Fibroblast of skin of right quadriceps (primary cell): ENCODE results near the gene BBIP1.

Source experiments
- DNase-seq: peaks from one replicate; pipeline ENCODE4 v3.0.0-alpha.2; 2013

The BBIP1 gene, protein sequence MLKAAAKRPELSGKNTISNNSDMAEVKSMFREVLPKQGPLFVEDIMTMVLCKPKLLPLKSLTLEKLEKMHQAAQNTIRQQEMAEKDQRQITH

DNA sequence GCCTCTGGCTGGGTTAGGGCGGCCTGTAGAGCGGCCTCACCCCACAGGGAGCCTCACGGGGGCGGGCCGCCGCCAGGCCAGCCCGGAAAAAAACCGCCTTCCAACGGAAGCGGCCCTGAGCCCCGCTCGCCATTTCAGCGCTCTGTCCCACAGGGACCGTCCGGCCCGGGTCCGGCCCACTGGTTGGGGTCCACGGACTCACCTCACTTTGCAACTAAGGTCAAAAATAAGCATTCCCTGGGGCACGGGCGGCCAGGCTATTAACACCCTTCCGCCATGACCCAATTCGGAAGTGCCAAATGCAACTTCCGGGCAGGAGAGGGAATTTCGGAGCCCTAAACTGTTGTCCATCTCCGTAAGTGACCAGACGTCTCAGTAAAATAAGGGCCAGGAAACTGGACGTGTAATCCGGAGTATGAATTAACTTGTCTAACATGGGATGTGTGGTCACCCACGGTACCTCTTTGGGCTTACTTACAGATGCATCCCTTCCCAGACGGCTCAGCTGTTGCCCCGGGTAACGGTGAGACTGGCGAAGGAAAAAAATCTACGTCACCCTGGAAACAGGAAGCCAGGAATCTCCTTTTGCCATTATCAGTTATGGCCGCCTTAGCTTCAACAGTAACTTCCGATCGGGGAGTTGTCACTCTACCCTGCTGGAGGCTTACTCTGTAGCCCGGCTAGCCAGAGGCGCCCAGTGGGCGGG is at the start of gene BBIP1:
Gene BBIP1 (minus strand): TSS at position 538 of the 706 bp plus-strand sequence. CDS start 1,023 bp downstream, outside the sequence.
- peak; percentile 100 for DNase-seq

DNA sequence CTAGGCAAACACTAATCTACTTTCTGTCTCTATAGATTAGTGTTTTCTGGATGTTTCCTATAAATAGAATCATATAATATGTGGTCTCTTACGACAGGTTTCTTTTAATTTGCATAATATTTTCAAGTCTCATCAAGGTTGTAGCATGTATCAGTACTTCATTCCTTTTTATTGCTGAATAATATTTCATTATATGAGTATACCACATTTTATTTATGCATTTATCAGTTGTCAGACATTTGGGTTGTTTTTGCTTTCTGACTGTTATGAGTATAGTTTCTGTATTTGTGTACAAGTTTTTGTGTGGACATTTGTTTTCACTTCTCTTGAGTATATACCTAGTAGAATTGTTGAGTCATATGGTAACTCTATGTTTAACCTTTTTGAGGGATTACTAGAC is 48.7 kb upstream of the BBIP1 start:
- no peak for DNase-seq

DNA sequence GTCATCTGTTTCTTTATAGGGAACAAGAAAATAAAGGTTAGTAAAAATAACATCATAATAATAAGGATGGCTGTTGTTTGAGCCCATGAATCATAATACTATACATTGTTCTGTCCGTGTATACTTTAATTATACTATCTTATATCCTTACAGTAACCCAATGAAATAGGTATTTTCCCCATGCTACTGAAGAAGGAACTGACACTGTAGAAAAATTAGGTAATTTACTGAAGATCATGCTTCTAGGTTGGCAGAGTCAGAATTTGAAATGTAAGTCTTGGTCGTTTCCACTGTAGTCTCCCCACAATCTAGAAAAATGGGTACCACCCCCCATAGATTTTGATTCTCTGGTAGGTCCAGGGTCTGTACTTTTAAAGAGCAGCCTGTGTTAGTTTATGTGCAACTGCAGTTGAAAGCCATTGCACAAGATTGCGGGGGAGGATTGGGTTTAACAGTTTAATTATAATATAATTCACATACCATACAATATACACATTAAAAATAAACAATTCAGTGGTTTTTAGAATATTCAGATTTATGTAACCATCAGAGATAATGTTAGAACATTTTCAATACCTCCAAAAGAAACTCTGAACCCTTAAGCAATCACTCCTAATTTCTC is 48.1 kb upstream of the BBIP1 start:
- DNase-seq: no peak

DNA sequence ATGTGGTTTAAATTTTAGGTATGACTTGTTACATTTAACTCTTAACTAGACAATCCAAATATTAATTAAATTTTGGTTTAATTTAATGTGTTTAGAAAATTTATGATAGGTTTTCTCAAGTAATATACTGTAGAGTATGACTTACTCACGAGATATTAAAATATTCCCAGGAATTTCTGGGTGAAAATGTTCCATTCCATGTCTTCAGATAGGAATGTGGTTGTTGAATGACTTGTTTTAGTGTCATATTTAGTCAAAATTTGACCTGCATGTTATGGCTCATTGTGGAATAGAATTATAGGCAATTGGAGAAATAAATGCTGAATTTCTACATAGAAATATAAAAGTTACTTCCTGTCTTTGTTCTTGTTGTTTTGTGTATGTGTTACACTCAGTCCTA is 47.2 kb upstream of the BBIP1 start:
- DNase-seq: peak; percentile 20

DNA sequence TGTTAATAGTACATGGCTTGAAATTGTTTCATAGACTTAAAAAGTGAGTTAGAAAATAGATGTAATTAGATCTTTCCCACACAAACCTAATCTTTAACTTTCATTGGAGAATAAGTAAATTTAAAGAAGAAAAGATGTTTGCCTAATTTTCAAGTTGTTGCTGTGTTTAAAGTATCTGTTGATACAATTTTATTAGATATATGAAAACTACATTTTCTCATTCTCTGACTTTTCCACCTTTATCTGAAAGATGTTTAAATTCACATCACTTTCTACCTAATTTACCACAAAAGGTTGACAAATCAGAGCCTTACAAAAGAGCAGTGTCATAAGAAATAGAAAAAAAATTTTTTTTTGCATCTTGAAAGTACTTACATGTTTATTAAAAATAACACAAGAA is 46.2 kb upstream of the BBIP1 start:
- no peak for DNase-seq

DNA sequence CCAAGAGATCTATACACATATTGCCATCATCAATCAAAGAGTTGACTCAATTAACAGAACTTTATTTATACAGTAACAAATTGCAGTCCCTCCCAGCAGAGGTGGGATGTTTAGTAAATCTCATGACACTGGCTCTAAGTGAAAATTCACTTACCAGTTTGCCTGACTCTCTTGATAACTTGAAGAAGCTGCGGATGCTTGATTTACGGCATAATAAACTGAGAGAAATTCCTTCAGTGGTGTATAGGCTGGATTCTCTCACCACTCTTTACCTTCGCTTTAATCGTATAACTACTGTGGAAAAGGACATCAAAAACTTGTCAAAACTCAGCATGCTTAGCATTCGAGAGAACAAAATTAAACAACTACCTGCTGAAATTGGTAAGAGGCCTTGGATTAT is 45.7 kb upstream of the BBIP1 start:
- no peak for DNase-seq

DNA sequence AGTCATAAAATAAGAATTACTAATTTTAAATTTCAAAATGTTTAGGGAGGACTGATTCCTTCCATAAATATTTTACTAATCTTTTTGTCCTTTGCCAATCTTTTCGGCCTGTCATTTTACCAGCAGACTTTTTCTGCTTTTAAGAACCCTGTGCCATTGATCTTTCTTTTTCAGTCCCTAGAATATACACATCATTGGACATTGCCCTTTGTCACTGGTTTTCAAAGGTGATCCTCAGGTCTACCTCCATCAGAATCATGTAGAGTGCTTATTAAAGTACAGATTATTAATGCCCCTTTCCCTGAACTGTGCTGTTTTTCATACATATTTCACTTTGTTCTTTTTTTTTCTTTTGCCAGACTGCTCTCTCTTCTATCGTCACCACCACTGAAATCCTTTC is 44.2 kb upstream of the BBIP1 start:
- no peak for DNase-seq

DNA sequence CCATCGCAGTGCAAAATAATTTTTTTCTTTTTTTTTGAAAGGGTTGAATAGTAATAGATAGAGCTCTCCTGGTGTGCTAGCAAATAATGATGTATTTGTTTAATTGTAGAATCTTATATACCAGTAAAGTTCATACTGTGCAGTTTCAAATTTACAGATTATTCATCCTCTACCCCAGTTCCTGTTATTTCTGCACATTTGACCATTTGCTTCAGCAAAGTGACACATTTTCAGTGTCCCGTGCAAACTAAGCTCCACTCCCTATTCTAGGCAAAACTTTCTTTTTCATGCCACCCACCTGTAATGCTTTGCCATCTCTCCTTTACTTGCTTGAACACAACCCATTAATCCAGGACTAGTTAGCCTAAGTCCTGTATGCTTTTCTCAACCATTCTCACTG is 43.5 kb upstream of the BBIP1 start:
- no peak for DNase-seq

DNA sequence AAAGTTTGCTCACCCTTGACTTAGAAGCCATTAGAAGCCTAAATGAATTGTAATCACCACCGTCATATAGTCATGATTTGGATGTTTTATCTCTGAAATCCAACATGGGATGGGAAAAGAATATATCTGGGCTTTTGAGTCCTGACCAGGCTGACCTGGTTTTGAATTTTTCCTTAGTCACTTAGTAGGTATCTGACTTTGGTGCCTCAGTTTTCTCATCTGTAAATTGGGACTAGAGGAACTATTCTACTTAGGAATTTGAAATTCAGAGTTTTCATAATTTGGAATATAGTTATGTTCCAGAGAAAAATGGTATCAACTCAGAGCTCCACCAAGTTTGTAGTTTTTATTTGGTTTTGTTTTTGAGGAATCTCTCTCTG is 41.3 kb upstream of the BBIP1 start:
- no peak for DNase-seq

DNA sequence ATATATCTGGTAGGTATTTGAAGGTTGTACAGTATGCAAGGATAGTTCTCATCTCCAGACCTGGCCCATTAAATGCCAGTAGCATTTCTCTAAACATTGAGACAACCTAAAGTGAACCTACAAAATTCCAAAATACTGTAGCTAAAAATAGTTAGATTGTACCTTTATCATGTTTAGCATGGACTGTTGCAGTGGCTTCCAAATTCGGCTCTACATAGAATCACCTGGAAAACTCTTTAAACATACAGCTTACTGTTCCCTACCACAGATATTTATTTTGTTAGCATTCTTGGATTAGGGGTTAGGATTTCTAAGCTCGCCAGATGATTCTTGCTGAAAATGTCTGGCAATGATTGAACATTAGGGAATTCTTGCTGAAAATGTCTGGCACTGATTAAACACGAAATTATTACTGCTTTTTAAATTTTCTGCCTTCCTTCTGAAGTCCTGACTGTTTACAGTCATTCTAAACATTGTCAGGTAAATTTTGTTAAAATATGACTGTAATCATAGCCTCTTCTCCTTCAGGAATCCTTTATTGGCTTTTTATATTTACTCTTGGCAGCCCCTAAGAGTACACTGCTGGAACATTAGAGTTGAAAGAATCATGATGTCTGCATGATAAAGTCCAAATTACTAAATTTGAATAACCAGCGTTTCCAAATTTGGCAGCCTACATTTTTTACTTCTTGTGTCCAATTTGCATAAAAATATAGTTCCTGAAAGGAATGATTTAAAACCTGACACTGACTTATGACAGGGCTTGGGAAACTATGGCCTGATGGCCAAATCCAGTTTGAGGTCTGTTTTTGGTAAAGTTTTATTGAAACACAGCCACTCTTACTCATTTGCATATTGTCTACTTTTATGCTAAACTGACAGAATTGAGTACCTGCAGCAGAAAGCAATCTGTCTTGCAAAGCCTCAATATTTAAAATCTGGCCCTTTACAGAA is 40.7 kb upstream of the BBIP1 start:
- peak; percentile 15 for DNase-seq

DNA sequence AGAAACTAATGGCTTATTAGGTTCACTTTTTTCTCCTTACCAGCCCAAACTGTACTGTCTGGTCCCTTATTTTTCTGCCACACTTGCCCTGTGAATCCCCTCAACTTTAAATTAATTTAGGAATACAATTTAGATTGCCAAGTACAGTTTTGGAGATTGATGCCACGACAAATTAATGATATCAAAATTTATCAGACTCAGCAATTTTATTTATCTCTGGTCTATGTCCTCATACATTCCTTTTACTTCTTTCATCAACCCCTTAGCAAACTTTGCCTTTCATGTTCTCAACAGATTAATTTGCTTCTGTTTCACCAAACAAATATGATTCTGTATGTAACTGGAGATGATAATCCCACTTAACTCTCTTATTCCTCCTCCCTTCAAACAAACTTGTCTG is 38.6 kb upstream of the BBIP1 start:
- DNase-seq: no peak

DNA sequence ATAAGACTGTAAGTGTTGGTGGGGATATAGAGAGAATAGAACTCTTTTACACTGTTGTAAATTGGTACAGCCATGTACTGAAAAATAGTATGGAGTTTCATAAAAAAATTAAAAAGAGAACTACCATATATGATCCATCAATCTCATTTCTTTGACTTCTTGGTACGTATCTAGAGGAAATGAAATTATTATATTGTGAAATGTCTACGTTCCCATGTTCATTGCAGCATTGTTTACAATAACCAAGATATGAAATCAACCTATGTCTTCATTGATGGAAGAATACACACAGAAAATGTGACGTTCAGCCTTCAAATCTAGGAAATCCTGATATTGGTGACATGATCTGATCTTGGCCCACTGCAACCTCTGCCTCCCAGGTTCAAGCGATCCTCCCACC is 32.4 kb upstream of the BBIP1 start:
- DNase-seq: no peak

DNA sequence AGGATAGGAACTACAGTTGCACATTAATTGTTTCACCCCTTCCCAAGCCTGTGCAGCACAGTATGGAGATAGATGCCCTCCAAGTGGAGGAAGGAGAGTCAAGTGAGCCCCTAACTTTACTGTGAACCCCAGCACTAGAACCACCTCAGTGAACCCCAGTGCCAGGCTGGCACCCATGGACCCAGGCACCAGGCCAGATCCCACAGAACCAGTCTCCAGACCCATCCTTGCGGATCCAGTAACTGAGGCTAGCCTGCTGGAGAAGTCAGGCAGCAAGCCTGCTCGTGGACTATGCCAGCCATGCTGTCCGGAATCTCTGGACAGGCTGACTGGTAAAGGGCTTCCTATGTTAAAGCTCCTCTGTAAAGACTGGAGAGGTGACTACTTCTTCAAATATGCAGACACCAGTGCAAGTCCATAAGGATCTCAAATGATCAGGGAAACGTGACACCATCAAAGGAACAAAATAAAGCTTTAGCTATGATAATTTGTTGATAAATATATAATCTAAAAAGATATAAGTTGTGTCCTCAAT is 28.1 kb upstream of the BBIP1 start:
- peak; percentile 39 for DNase-seq

DNA sequence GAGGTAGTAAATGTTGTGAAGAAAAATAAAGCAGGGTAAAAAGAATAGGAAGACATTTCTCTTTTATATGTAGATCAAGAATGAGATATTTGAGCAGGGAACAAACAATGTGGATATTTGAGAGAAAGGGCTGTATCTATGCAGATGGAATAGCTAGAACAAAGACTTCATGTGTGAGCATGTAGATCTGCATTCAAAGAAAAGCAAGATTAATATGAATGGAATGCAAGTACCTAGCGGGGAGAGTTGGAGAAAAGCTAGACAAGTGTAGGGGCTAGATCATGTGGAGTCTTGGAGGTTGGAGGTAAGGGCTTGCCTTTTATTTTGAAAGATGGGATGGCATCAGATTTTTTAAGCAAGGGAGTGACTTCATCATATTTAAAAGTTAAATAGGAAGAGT is 27.5 kb upstream of the BBIP1 start:
- DNase-seq: no peak

DNA sequence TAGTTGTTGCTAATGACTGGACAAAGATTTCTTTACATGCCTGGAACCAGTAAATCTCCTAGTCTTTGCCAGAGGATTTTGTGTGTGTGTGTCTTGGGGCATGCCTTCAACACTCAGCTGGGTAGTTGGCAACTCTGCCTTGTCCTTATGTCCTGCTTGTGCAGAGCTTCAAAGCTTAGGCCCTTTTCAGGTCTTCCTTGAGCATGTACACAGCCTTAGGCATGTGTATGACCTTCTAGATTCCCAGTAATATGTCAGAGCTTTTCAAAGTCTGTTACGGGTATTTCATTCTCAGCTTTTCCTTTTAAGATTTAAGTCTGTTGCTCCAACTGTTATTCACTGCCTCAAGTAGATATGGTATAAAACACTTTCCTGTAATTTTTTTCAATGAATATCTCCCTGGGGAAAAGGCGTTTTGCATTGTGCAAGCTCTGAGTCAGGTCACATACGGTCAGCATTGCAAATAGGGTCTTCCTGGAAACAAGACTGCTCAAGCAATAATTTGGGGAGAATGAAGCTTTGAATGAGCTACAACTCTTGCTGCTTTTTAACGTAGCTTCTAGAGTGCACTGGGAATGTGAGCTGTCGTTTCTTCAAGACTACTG is 25.9 kb upstream of the BBIP1 start:
- peak; percentile 82 for DNase-seq

DNA sequence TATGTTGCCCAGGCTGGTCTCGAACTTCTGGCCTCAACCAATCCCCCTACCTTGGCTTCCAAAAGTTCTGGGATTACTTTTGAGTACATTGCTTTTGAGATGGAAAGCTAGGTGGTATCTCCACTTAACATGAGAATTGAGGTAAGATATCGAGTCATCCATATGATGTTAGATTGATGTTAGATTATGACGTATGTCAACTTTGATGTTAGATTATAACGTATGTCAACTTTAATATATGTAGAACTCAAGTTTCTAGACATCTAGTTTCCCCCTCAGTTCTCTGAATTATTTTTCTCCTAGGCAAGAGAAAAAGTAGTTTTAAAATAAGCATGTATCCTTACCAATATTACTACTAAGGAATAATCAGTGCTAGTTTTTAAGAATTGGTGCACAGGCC is 20.4 kb upstream of the BBIP1 start:
- no peak for DNase-seq

DNA sequence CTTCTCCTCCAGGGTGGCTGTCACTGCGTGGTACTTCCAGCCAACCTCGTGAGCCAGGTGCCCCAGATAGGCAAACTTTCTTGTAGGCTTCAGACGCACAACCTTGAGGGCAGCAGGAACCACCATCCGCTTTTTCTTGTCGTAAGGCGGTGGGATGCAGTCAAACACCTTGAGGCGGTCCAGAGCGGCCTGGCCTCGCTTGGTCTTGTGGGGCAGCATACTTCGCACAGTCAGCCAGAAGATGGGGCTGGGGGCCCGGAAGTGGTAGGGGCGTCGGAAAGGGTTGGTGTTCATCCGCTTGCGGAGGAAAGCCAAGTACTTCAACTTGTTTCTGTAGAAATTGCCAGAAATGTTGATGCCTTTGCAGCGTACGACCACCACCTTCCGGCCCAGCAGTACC is 17.8 kb upstream of the BBIP1 start:
- DNase-seq: no peak

DNA sequence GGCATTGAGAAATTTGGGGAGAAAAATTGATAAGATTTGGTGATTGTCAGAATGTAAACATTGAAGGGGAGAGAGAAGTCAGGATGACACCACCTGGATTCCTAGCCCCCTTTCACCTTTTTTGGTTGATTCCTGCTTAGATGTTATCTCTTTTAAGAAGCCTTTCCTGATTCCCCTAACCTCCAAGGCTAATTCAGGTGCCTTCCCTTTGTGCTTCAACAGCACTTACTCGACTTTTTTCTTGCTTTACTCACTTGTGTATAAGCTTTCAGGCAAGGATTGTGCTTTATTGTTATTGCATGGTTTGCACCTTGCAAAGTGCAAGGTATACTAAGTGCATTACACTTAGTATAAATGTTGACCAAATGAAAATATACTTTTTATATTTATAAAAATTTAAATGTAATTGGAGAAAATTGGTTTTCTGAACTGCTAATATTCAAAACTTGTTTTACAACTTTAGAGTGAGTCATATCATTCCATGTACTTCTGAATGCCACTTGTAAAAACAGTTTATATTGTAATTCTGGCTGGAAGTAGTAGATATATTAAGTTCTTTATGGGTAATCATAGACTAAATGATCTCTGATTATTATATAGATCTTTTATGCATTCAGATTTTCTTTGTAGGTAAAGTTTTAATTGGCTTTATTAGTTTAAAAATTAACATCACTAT is 13.7 kb upstream of the BBIP1 start:
- DNase-seq: no peak

DNA sequence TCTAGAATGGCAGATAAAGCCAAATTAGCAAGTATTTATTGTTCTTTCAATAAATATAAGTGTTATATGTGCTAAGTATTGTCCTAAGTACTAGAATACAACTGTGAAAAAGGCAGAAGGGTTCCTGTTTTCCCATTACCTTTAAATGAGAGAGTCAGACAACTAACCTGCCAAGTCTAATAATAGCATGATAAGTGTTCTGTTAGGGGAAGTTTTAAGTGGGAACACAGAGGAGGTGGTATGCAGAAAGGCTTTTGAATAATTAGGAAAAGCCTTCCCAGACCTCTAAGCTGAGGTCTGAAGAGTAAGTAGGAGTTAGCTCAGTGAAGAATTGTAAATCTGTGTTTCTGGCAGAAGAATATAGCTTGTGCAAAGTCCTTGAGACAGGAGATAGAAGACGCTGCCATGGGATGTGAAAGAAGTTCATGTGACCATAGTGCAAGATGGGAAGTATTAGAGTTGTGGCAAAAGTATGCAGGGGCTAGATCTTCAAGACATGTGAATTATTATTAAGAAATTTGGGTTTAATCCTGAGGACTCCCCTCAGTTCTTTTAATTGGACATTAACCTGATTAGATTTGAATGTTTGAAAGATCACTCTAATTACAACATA is 12.9 kb upstream of the BBIP1 start:
- DNase-seq: no peak

DNA sequence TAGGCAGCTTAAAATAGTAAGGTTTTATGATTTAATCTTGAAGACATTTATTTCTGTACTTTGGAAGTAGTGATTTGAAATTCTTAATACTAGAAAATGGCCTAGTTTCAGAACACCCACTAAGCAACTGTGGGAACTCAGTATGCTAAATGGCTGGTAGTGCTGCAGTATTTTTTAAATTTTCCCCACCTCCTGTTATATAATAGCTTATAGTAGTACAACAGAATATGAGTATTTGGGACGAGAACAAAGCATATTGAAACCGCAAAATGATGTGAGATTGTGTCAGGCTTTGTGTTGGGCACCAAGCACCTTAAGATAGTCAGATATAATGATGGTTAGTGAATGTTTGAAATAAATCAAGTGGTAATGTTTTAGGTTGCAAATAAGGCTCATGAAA is 8.5 kb upstream of the BBIP1 start:
- no peak for DNase-seq

DNA sequence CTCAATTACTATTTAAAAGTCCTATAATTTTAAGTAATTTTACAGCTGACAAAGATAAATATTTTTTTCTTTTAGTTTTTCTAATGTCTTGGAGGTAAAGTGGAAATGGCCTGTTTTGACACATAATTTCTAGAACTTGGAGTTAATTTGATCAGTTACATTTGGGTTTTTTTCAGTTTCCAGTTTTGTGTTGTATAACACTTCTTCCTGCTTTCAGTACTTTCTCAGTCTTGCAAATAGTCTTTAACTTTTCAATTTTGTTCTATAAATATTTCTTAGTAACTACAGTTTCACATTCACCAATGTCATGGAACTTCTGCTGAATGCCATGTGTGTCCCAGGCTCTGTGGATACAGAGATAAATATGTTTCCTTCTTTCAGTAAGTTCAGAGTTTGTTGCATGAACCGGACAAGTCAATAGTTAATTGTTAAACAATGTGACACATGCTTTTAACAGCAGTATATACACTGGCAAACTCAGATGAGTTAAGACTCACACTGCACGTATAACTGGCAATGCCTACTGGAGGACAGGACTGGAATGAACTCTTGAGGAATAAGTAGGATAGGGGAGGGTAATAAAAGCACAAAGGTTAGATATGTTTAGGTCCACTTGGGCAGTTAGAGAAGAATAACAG is 5.0 kb upstream of the BBIP1 start:
- no peak for DNase-seq
